Spleen (tissue), 11 donors: ENCODE measurements around the gene SGSH. TPM values are rescaled to one million over a fixed set of nuclear protein-coding genes. Genes with fewer than 3 reads are reported as not detected.
A peak's percentile ranks its signal among the peaks of the same experiment; 100 is the strongest.

Experiments used
- DNase-seq: peaks from one replicate; pipeline ENCODE4 v3.0.0-alpha.2; 2020
- H3K27ac ChIP-seq, 8 donors: fragments of 200-600 bp; sonication (generic) in 7 of 8; 1 replicate in 4 of 8; 2 replicates in 4 of 8; pipeline versions ENCODE4 v1.5.0 to v1.8.0; 2016 to 2021; ENCODE audit warnings: inconsistent platforms in 4 of 8, mild to moderate bottlenecking in 4 of 8, moderate library complexity in 1 of 8
- H3K27me3 ChIP-seq, 7 donors: fragments of 200-600 bp; sonication (generic) in 6 of 7; replicated peaks in 1 of 7; 1 replicate in 4 of 7; 2 replicates in 3 of 7; pipeline versions ENCODE4 v1.5.0 to v1.8.0; 2016 to 2021; ENCODE audit warnings: inconsistent platforms in 3 of 7, mild to moderate bottlenecking in 1 of 7
- H3K36me3 ChIP-seq, 6 donors: fragments of 200-600 bp; sonication (generic) in 5 of 6; 1 replicate in 4 of 6; 2 replicates in 2 of 6; pipeline versions ENCODE4 v1.5.0 to v1.8.0; 2016 to 2021; ENCODE audit warnings: inconsistent platforms in 2 of 6
- H3K4me1 ChIP-seq, 6 donors: fragments of 200-600 bp; sonication (generic) in 5 of 6; 1 replicate in 3 of 6; 2 replicates in 3 of 6; pipeline versions ENCODE4 v1.5.0 to v1.8.0; 2016 to 2021; ENCODE audit warnings: inconsistent platforms in 3 of 6
- H3K4me3 ChIP-seq, 8 donors: fragments of 200-600 bp; sonication (generic) in 7 of 8; 1 replicate in 4 of 8; 2 replicates in 4 of 8; pipeline versions ENCODE4 v1.5.0 to v1.8.0; 2016 to 2021; ENCODE audit warnings: inconsistent platforms in 4 of 8, mild to moderate bottlenecking in 4 of 8, moderate library complexity in 2 of 8
- H3K9me3 ChIP-seq, 8 donors: fragments of 200-600 bp; sonication (generic) in 7 of 8; 1 replicate in 4 of 8; 2 replicates in 4 of 8; pipeline versions ENCODE4 v1.5.0 to v1.8.0; 2016 to 2021; ENCODE audit warnings: inconsistent platforms in 4 of 8
- CTCF ChIP-seq, 11 experiments: fragments of 200-600 bp in 7 of 11; fragments of 450-650 bp in 4 of 11; sonication (generic) in 4 of 11; IDR thresholded peaks in 8 of 11; conservative IDR thresholded peaks in 3 of 11; 1 replicate in 7 of 11; 2 replicates in 4 of 11; pipeline versions ENCODE4 v1.4.0 to v1.8.0; 2016 to 2021; ENCODE audit warnings: antibody characterized with exemption in 11 of 11, inconsistent platforms in 4 of 11, mild to moderate bottlenecking in 1 of 11
- POLR2A ChIP-seq, 3 donors: fragments of 450-650 bp; IDR thresholded peaks; one replicate each; pipeline ENCODE4 v1.5.1; 2017; ENCODE audit warnings: antibody characterized with exemption in 3 of 3, mild to moderate bottlenecking in 1 of 3
- POLR2AphosphoS5 ChIP-seq, 3 donors: sonication (generic); formaldehyde crosslinking; IDR thresholded peaks; one replicate each; pipeline ENCODE4 v1.5.1; 2017; ENCODE audit warnings: antibody characterized with exemption in 3 of 3
- WGBS, 5 donors: extraction: QIAGEN DNeasy Blood & Tissue Kit in 3 of 5; methylation state at CpG; one replicate each; pipeline versions ENCODE4 v1.1.5 to v1.1.7; 2013 to 2018; 5-methylcytosine and 5-hydroxymethylcytosine counted together
- intact Hi-C: fragments of 100-400 bp; cut with DNase I; formaldehyde crosslinking; loops from one replicate; pipeline ENCODE4 v1.15.0; 2023; ENCODE audit warnings: low total_unique reads
- polyA plus RNA-seq, 3 donors: library from polyadenylated mRNA; stranded (reverse); fragments of 200-250 nt; gene quantifications; one replicate each; pipeline ENCODE4 v1.2.1, GENCODE V29; 2013
- total RNA-seq, 7 donors: library from RNA; depleted of rRNA in 3 of 7; stranded (reverse); fragments of >200 nt in 3 of 7; fragmentation: NEBNext Ultra II Directional in 4 of 7; extraction: Animal tissue kit (Norgen Biotek cat#: 25700) in 4 of 7; gene quantifications; one replicate each; pipeline versions ENCODE4 v1.1.0 to v1.2.1, GENCODE V29; 2016 to 2021
- donor health status: healthy with polysubstance abuse.
- donor health status: DM: no; HTN: no; CAD: no; lungs with moderate emphysema.
- donor health status: DM: no; HTN: no; CAD: no.
- donor health status: Bipolar disorder and iron deficiency.
- donor health status: healthy.
- donor health status: DM: no; HTN: no; CAD: no.
- donor health status: DM: yes; HTN: yes; CAD: no.

The SGSH gene
- total and polyA plus RNA-seq, 10 donors = 23.6 to 137 (median 90.3) TPM

- Histone ChIP-seq H3K9me3 (no peaks in the 10 kb centered on the region), H3K27me3 (peaks cover 0 to 24% (median 0%) of the 10 kb centered on the region in 7 donors), H3K36me3 (no peaks in the 10 kb centered on the region), H3K4me1 (peaks cover 0 to 32% (median 5%) of the 10 kb centered on the region in 6 donors), H3K27ac (no peak overlapping the region), H3K4me3 (no peak overlapping the region)
- peak; percentile 79 for DNase-seq
- WGBS, 5 donors = 49 to 63% (median 59%) methylated on average over 24 to 27 of the region's 27 CpGs
- intact Hi-C loops = loop anchor here (5.0 kb wide), 1 partner anchor 56 kb away; no protein-coding TSS in a partner anchor
- TF ChIP-seq POLR2AphosphoS5 (IDR thresholded peaks at IDR 0.05) (peak in 2 of 3 donors; percentile 54 to 56), POLR2A (IDR thresholded peaks at IDR 0.05) (no peak), CTCF (IDR thresholded peaks at IDR 0.05 in 8 of 11, conservative IDR thresholded peaks at IDR 0.05 in 3 of 11) (peak; percentile 62 to 96 (median 91))
Observed at GRCh38 chr17:80195671-80196529, 24.2 kb downstream of the SGSH start.

- TF ChIP-seq POLR2AphosphoS5 (IDR thresholded peaks at IDR 0.05) (no peak), POLR2A (IDR thresholded peaks at IDR 0.05) (no peak), CTCF (IDR thresholded peaks at IDR 0.05 in 8 of 11, conservative IDR thresholded peaks at IDR 0.05 in 3 of 11) (no peak)
- WGBS, 5 donors = 87 to 94% (median 89%) methylated on average over 13 to 14 of the region's 14 CpGs
- Histone ChIP-seq H3K27me3 (peaks cover 0 to 27% (median 0%) of the 10 kb centered on the region in 7 donors), H3K9me3 (no peaks in the 10 kb centered on the region), H3K4me1 (peaks cover 0 to 32% (median 5%) of the 10 kb centered on the region in 6 donors), H3K36me3 (no peaks in the 10 kb centered on the region), H3K27ac (no peak overlapping the region), H3K4me3 (no peak overlapping the region)
- DNase-seq = peak; percentile 75
- intact Hi-C loops = loop anchor here (5.0 kb wide), 1 partner anchor 57 kb away; no protein-coding TSS in a partner anchor
Observed at GRCh38 chr17:80195141-80195540, 25.0 kb downstream of the SGSH start.

- Histone ChIP-seq H3K4me1 (peaks cover 0 to 40% (median 6%) of the 10 kb centered on the region in 6 donors), H3K9me3 (no peaks in the 10 kb centered on the region), H3K27me3 (peaks cover 0 to 27% (median 0%) of the 10 kb centered on the region in 7 donors), H3K4me3 (no peak overlapping the region), H3K36me3 (no peaks in the 10 kb centered on the region), H3K27ac (peak overlapping the region in 5 of 8 donors; percentile 27 to 51 (median 48))
- no peak for TF ChIP-seq CTCF (IDR thresholded peaks at IDR 0.05 in 8 of 11, conservative IDR thresholded peaks at IDR 0.05 in 3 of 11)
- TF ChIP-seq POLR2AphosphoS5 (IDR thresholded peaks at IDR 0.05) = peak in 2 of 3 donors; percentile 33 to 53
- peak; percentile 80 for DNase-seq
- whole genome bisulfite sequencing, 5 donors = 40 to 57% (median 51%) methylated on average over 26 to 29 of the region's 29 CpGs
- intact Hi-C loops = no loop called here
Observed at GRCh38 chr17:80191865-80192661, 28.1 kb downstream of the SGSH start.
